Measurements from ENCODE around the gene RALY. TPM values are rescaled to one million over a fixed set of nuclear protein-coding genes. Genes with fewer than 3 reads are reported as not detected.

The RALY gene
- total RNA-seq, 2 donors from 2014 or later = 37.9 to 49.3 TPM

DNA sequence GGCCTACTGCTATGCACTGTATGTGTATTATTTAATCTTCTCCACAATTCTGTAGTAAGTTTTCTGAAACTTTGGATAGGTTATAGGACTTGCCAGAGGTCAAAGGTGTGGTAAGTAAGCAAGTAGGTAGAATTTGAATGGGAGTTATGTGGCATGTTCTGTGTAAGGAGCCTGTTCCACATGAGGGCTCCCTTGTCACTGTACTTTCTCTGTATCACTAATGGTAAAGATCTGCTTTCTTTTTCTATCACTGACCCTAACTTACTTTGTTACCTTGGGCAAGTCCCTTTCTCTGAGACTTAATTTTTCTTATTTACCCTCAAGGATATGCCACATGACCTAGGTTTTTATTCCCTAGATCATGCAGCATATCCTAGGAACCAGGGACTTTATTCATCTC, 68.0 kb downstream of the RALY start:
- Histone ChIP-seq H3K9me3 (no peaks in the 10 kb centered on the region), H3K27ac (no peak overlapping the region), H3K36me3 (replicated peaks in 1 of 2; ENCODE audit: insufficient read depth in 1 of 2, low read depth in 2 of 2) (no peaks in the 10 kb centered on the region), H3K4me1 (peaks cover 13% of the 10 kb centered on the region), H3K27me3 (no peaks in the 10 kb centered on the region), H3K4me3 (no peak overlapping the region)
- intact Hi-C loops (cut with DNase I) = no loop called here
- no peak for DNase-seq
- TF ChIP-seq, protein P1, sequence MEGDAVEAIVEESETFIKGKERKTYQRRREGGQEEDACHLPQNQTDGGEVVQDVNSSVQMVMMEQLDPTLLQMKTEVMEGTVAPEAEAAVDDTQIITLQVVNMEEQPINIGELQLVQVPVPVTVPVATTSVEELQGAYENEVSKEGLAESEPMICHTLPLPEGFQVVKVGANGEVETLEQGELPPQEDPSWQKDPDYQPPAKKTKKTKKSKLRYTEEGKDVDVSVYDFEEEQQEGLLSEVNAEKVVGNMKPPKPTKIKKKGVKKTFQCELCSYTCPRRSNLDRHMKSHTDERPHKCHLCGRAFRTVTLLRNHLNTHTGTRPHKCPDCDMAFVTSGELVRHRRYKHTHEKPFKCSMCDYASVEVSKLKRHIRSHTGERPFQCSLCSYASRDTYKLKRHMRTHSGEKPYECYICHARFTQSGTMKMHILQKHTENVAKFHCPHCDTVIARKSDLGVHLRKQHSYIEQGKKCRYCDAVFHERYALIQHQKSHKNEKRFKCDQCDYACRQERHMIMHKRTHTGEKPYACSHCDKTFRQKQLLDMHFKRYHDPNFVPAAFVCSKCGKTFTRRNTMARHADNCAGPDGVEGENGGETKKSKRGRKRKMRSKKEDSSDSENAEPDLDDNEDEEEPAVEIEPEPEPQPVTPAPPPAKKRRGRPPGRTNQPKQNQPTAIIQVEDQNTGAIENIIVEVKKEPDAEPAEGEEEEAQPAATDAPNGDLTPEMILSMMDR (IDR thresholded peaks at IDR 0.05) = no peak
- TF ChIP-seq POLR2A (IDR thresholded peaks at IDR 0.05) = no peak
- no peak for ATAC-seq

DNA sequence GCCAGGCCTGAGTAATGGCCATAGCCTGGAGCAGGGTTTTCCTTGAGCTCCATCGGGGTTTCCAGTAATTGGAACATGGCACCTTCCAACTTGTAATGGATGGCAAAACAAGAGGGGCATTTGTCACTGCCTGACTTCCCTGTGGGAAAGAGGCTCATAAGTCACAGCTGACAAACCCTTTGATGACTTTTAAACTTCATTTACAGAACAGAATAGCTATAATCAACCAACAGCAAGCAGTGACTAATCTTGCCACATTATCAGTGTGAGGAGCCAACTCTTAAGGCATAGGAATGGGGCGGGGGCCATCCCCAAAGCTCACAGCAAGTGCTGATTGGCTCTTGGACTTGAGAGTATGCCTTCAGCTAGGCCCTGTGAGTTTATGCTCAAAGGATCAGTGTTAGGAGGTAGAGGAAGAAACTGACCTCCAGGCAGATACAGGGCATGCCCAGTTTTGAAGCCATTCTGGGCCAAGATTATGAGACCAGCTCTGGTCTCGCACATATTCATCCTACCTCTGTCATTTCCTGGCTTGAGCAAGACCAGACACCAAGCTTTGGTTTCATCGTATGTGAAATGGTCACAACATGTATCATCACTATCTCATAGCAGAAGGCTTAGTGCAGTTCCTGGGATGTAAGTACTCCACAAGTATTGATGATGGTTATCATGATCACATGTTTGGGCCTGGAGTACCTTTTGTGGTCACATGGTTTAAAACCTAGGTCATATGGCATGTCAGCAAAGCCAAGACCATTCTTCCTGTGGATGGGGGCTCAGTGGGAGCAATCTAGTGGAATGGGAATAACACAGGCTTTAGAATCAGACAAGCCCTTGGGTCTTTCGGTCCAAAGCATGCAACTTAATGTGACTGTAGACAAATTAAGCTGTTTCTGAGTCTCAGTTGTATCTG, 69.1 kb downstream of the RALY start:
- Histone ChIP-seq H3K27ac (no peak overlapping the region), H3K4me1 (peaks cover 13% of the 10 kb centered on the region), H3K9me3 (no peaks in the 10 kb centered on the region), H3K27me3 (no peaks in the 10 kb centered on the region), H3K4me3 (no peak overlapping the region), H3K36me3 (replicated peaks in 1 of 2; ENCODE audit: insufficient read depth in 1 of 2, low read depth in 2 of 2) (no peaks in the 10 kb centered on the region)
- intact Hi-C loops (cut with DNase I) = no loop called here
- 76 to 86% methylated on average over 5 of the region's 5 CpGs for WGBS, 2 donors
- ATAC-seq (no peak), DNase-seq (no peak)
- TF ChIP-seq, protein P1 (IDR thresholded peaks at IDR 0.05) = no peak
- no peak for TF ChIP-seq POLR2A (IDR thresholded peaks at IDR 0.05)

DNA sequence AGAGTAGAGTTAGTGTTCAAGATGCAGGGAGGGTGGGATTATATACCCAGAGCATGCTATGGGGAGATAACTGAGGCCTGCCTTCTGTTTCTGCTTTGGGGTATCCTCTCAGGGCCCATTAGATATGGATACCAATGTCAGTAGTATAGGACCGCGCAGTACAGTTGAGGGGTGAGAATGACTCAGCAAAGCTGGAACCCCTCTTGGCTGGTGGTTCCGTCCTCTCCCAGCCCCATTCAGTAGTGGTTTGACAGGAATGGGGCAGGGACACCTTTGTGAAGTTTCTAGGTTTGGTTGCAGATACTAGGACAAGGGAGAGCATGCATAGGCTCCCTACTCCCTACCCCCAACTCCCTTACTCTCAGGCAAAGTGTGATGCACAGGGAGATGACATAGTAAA, 70.6 kb downstream of the RALY start:
- intact Hi-C loops (cut with DNase I) = no loop called here
- H3K27ac ChIP-seq = no peak overlapping the region
- 96 to 98% methylated on average over 3 of the region's 3 CpGs for WGBS, 2 donors

DNA sequence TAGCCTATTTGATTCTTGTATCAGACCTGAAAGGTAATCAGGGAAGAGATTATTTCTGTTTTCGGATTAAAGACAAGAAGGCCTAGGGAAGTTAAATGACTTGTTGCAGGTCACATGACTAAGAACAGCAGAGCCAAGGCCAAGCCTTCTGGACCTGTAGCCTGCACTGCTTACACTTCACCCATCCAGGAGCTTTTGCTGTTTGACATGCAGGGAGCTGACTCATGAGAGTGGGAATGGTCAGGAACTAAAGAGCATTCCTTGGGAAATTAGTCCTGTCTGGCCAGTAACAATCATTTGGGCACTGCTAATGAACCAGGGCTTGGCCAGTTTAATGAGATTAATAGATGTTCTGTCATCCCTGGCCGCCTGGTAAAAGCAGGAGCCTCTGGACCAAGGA, 71.5 kb downstream of the RALY start:
- no peak overlapping the region for H3K27ac ChIP-seq
- H3K36me3 ChIP-seq (replicated peaks in 1 of 2; ENCODE audit: insufficient read depth in 1 of 2, low read depth in 2 of 2) = no peaks in the 10 kb centered on the region
- no peak overlapping the region for H3K4me3 ChIP-seq
- WGBS, 2 donors = 61 to 62% methylated on average over 2 of the region's 2 CpGs
- no peak for ATAC-seq
- TF ChIP-seq, protein P1 (IDR thresholded peaks at IDR 0.05) = no peak
- no peak for TF ChIP-seq POLR2A (IDR thresholded peaks at IDR 0.05)
- H3K4me1 ChIP-seq = peaks cover 26% of the 10 kb centered on the region
- no peaks in the 10 kb centered on the region for H3K9me3 ChIP-seq
- DNase-seq = peak in 3 of 4 donors; percentile 40 to 66 (median 44)
- intact Hi-C loops (cut with DNase I) = no loop called here
- H3K27me3 ChIP-seq = no peaks in the 10 kb centered on the region

More for the DNA sequence above, 70.6 kb downstream of the RALY start:
- no peak for DNase-seq
- Histone ChIP-seq H3K36me3 (replicated peaks in 1 of 2; ENCODE audit: insufficient read depth in 1 of 2, low read depth in 2 of 2) (no peaks in the 10 kb centered on the region), H3K9me3 (no peaks in the 10 kb centered on the region), H3K27me3 (no peaks in the 10 kb centered on the region), H3K4me1 (peaks cover 20% of the 10 kb centered on the region), H3K4me3 (no peak overlapping the region)
- TF ChIP-seq, protein P1 (IDR thresholded peaks at IDR 0.05) = no peak
- no peak for TF ChIP-seq POLR2A (IDR thresholded peaks at IDR 0.05)
- no peak for ATAC-seq

All from body of pancreas (tissue), 4 donors.